ENCODE measurements around the gene LIM2.

LIM2 gene

GRCh38 chr19:51342631-51343569, 44.9 kb downstream of the LIM2 start:
- Histone ChIP-seq H3K27ac (ENCODE audit: low read depth, low read length) (no peak overlapping the region), H3K9ac (ENCODE audit: low read length in 5 of 5) (no peak overlapping the region), H3K27me3 (ENCODE audit: control insufficient read depth in 5 of 5, insufficient read depth in 4 of 5, low read length in 5 of 5) (no peaks in the 10 kb centered on the region), H3K4me1 (ENCODE audit: control insufficient read depth in 5 of 5, insufficient read depth in 5 of 5, low read length in 5 of 5) (peaks cover 1 to 21% (median 18%) of the 10 kb centered on the region in 5 donors), H3K9me3 (ENCODE audit: control insufficient read depth in 5 of 5, low read length in 5 of 5) (no peaks in the 10 kb centered on the region), H3K4me3 (ENCODE audit: low read depth in 1 of 5, low read length in 5 of 5) (no peak overlapping the region), H3K36me3 (ENCODE audit: control insufficient read depth in 5 of 5, insufficient read depth in 5 of 5, low read length in 5 of 5) (peaks cover 4 to 35% (median 33%) of the 10 kb centered on the region in 5 donors)

- H3K27me3 ChIP-seq (ENCODE audit: control insufficient read depth in 5 of 5, insufficient read depth in 4 of 5, low read length in 5 of 5) = no peaks in the 10 kb centered on the region
- no peak within 1 kb of the TSS for H3K27ac ChIP-seq (ENCODE audit: low read depth, low read length)
- no peak within 1 kb of the TSS for H3K4me3 ChIP-seq (ENCODE audit: low read depth in 1 of 5, low read length in 5 of 5)
- H3K9ac ChIP-seq (ENCODE audit: low read length in 5 of 5) = no peak within 1 kb of the TSS
- peaks cover 4 to 27% (median 25%) of the 10 kb centered on the region in 5 donors for H3K36me3 ChIP-seq (ENCODE audit: control insufficient read depth in 5 of 5, insufficient read depth in 5 of 5, low read length in 5 of 5)
- H3K4me1 ChIP-seq (ENCODE audit: control insufficient read depth in 5 of 5, insufficient read depth in 5 of 5, low read length in 5 of 5) = peaks cover 1 to 21% (median 18%) of the 10 kb centered on the region in 5 donors
- no peaks in the 10 kb centered on the region for H3K9me3 ChIP-seq (ENCODE audit: control insufficient read depth in 5 of 5, low read length in 5 of 5)
Measured at GRCh38 chr19:51341976-51342580, 45.7 kb downstream of the LIM2 start, which contains the start of gene VSIG10L. VSIG10L (minus strand) TSS chr19:51342139; CDS start chr19:51342124, 15 bp downstream.

GRCh38 chr19:51341066-51341465, 46.7 kb downstream of the LIM2 start:
- H3K27me3 ChIP-seq (ENCODE audit: control insufficient read depth in 5 of 5, insufficient read depth in 4 of 5, low read length in 5 of 5) = no peaks in the 10 kb centered on the region
- H3K36me3 ChIP-seq (ENCODE audit: control insufficient read depth in 5 of 5, insufficient read depth in 5 of 5, low read length in 5 of 5) = peaks cover under 1 to 17% (median 15%) of the 10 kb centered on the region in 5 donors
- H3K27ac ChIP-seq (ENCODE audit: low read depth, low read length) = no peak overlapping the region
- no peak overlapping the region for H3K4me3 ChIP-seq (ENCODE audit: low read depth in 1 of 5, low read length in 5 of 5)
- no peak overlapping the region for H3K9ac ChIP-seq (ENCODE audit: low read length in 5 of 5)
- peaks cover 1 to 21% (median 18%) of the 10 kb centered on the region in 5 donors for H3K4me1 ChIP-seq (ENCODE audit: control insufficient read depth in 5 of 5, insufficient read depth in 5 of 5, low read length in 5 of 5)
- H3K9me3 ChIP-seq (ENCODE audit: control insufficient read depth in 5 of 5, low read length in 5 of 5) = no peaks in the 10 kb centered on the region

- Histone ChIP-seq H3K9ac (ENCODE audit: low read length in 5 of 5) (peak overlapping the region in 3 of 5 donors; percentile 39 to 62 (median 53)), H3K4me1 (ENCODE audit: control insufficient read depth in 5 of 5, insufficient read depth in 5 of 5, low read length in 5 of 5) (peaks cover 1 to 21% (median 18%) of the 10 kb centered on the region in 5 donors), H3K4me3 (ENCODE audit: low read depth in 1 of 5, low read length in 5 of 5) (peak overlapping the region; percentile 67 to 69 (median 68)), H3K27me3 (ENCODE audit: control insufficient read depth in 5 of 5, insufficient read depth in 4 of 5, low read length in 5 of 5) (no peaks in the 10 kb centered on the region), H3K9me3 (ENCODE audit: control insufficient read depth in 5 of 5, low read length in 5 of 5) (no peaks in the 10 kb centered on the region), H3K27ac (ENCODE audit: low read depth, low read length) (no peak overlapping the region), H3K36me3 (ENCODE audit: control insufficient read depth in 5 of 5, insufficient read depth in 5 of 5, low read length in 5 of 5) (peaks cover 0 to 6% (median 4%) of the 10 kb centered on the region in 5 donors)
Measured at GRCh38 chr19:51339687-51340656, 47.8 kb downstream of the LIM2 start.

GRCh38 chr19:51339313-51339686, 48.5 kb downstream of the LIM2 start:
- peak overlapping the region; percentile 67 to 69 (median 68) for H3K4me3 ChIP-seq (ENCODE audit: low read depth in 1 of 5, low read length in 5 of 5)
- peak overlapping the region in 1 of 5 donors; percentile 35 for H3K9ac ChIP-seq (ENCODE audit: low read length in 5 of 5)
- no peaks in the 10 kb centered on the region for H3K27me3 ChIP-seq (ENCODE audit: control insufficient read depth in 5 of 5, insufficient read depth in 4 of 5, low read length in 5 of 5)
- no peaks in the 10 kb centered on the region for H3K9me3 ChIP-seq (ENCODE audit: control insufficient read depth in 5 of 5, low read length in 5 of 5)
- H3K4me1 ChIP-seq (ENCODE audit: control insufficient read depth in 5 of 5, insufficient read depth in 5 of 5, low read length in 5 of 5) = peaks cover 1 to 21% (median 18%) of the 10 kb centered on the region in 5 donors
- no peaks in the 10 kb centered on the region for H3K36me3 ChIP-seq (ENCODE audit: control insufficient read depth in 5 of 5, insufficient read depth in 5 of 5, low read length in 5 of 5)
- peak overlapping the region; percentile 23 for H3K27ac ChIP-seq (ENCODE audit: low read depth, low read length)

- Histone ChIP-seq H3K9ac (ENCODE audit: low read length in 5 of 5) (peak overlapping the region in 1 of 5 donors; percentile 59), H3K9me3 (ENCODE audit: control insufficient read depth in 5 of 5, low read length in 5 of 5) (no peaks in the 10 kb centered on the region), H3K27ac (ENCODE audit: low read depth, low read length) (peak overlapping the region; percentile 23), H3K4me1 (ENCODE audit: control insufficient read depth in 5 of 5, insufficient read depth in 5 of 5, low read length in 5 of 5) (peaks cover 1 to 21% (median 18%) of the 10 kb centered on the region in 5 donors), H3K27me3 (ENCODE audit: control insufficient read depth in 5 of 5, insufficient read depth in 4 of 5, low read length in 5 of 5) (no peaks in the 10 kb centered on the region), H3K36me3 (ENCODE audit: control insufficient read depth in 5 of 5, insufficient read depth in 5 of 5, low read length in 5 of 5) (no peaks in the 10 kb centered on the region), H3K4me3 (ENCODE audit: low read depth in 1 of 5, low read length in 5 of 5) (peak overlapping the region; percentile 67 to 69 (median 68))
Measured at GRCh38 chr19:51338563-51339312, 49.0 kb downstream of the LIM2 start.

- Histone ChIP-seq H3K9ac (ENCODE audit: low read length in 5 of 5) (no peak overlapping the region), H3K4me1 (ENCODE audit: control insufficient read depth in 5 of 5, insufficient read depth in 5 of 5, low read length in 5 of 5) (peaks cover 1 to 21% (median 18%) of the 10 kb centered on the region in 5 donors), H3K27ac (ENCODE audit: low read depth, low read length) (no peak overlapping the region), H3K4me3 (ENCODE audit: low read depth in 1 of 5, low read length in 5 of 5) (no peak overlapping the region), H3K9me3 (ENCODE audit: control insufficient read depth in 5 of 5, low read length in 5 of 5) (no peaks in the 10 kb centered on the region), H3K27me3 (ENCODE audit: control insufficient read depth in 5 of 5, insufficient read depth in 4 of 5, low read length in 5 of 5) (no peaks in the 10 kb centered on the region), H3K36me3 (ENCODE audit: control insufficient read depth in 5 of 5, insufficient read depth in 5 of 5, low read length in 5 of 5) (no peaks in the 10 kb centered on the region)
Measured at GRCh38 chr19:51337861-51338562, 49.8 kb downstream of the LIM2 start.

- peaks cover 1 to 21% (median 18%) of the 10 kb centered on the region in 5 donors for H3K4me1 ChIP-seq (ENCODE audit: control insufficient read depth in 5 of 5, insufficient read depth in 5 of 5, low read length in 5 of 5)
- no peak overlapping the region for H3K4me3 ChIP-seq (ENCODE audit: low read depth in 1 of 5, low read length in 5 of 5)
- no peak overlapping the region for H3K27ac ChIP-seq (ENCODE audit: low read depth, low read length)
- H3K9ac ChIP-seq (ENCODE audit: low read length in 5 of 5) = no peak overlapping the region
- no peaks in the 10 kb centered on the region for H3K27me3 ChIP-seq (ENCODE audit: control insufficient read depth in 5 of 5, insufficient read depth in 4 of 5, low read length in 5 of 5)
- H3K36me3 ChIP-seq (ENCODE audit: control insufficient read depth in 5 of 5, insufficient read depth in 5 of 5, low read length in 5 of 5) = peaks cover 0 to under 1% (median 0%) of the 10 kb centered on the region in 5 donors
- no peaks in the 10 kb centered on the region for H3K9me3 ChIP-seq (ENCODE audit: control insufficient read depth in 5 of 5, low read length in 5 of 5)
Measured at GRCh38 chr19:51337141-51337860, 50.5 kb downstream of the LIM2 start.
